H9 (cell line): ENCODE results near the gene RBMS3. TPM values are rescaled to one million over a fixed set of nuclear protein-coding genes. Genes with fewer than 3 reads are reported as not detected.

ENCODE experiments used
- DNase-seq: peaks from one replicate; pipeline ENCODE4 v3.0.0-alpha.2; 2017
- H2AFZ ChIP-seq: one replicate; pipeline ENCODE4 v1.6.1; 2013; ENCODE audit warnings: mild to moderate bottlenecking, low read length, control low read depth, moderate library complexity
- H2AK5ac ChIP-seq: 2 replicates; pipeline ENCODE4 v1.6.1; 2013; ENCODE audit warnings: low read length, control low read depth, mixed read lengths; ENCODE audit not compliant: insufficient read length
- H2BK120ac ChIP-seq: one replicate; pipeline ENCODE4 v1.6.1; 2013; ENCODE audit warnings: low read depth, mild to moderate bottlenecking, low read length, control low read depth, inconsistent platforms; ENCODE audit not compliant: poor library complexity, severe bottlenecking
- H2BK12ac ChIP-seq: 2 replicates; pipeline ENCODE4 v1.6.1; 2013; ENCODE audit warnings: low read length, control low read depth, mixed read lengths, low read depth; ENCODE audit not compliant: insufficient read length
- H2BK15ac ChIP-seq: 2 replicates; pipeline ENCODE4 v1.6.1; 2013; ENCODE audit warnings: low read depth, low read length, control low read depth
- H2BK20ac ChIP-seq: one replicate; pipeline ENCODE4 v1.6.1; 2013; ENCODE audit warnings: low read depth, mild to moderate bottlenecking, low read length, control low read depth, inconsistent platforms; ENCODE audit not compliant: poor library complexity, severe bottlenecking
- H2BK5ac ChIP-seq: 2 replicates; pipeline ENCODE4 v1.6.1; 2013; ENCODE audit warnings: low read length, control low read depth, mixed read lengths; ENCODE audit not compliant: insufficient read length
- H3K14ac ChIP-seq: 2 replicates; pipeline ENCODE4 v1.6.1; 2013; ENCODE audit warnings: low read length, control low read depth; ENCODE audit not compliant: insufficient read depth
- H3K18ac ChIP-seq: 2 replicates; pipeline ENCODE4 v1.6.1; 2013; ENCODE audit warnings: low read depth, mild to moderate bottlenecking, mixed read lengths, low read length, control low read depth; ENCODE audit not compliant: insufficient read length
- H3K23ac ChIP-seq: 2 replicates; pipeline ENCODE4 v1.6.1; 2013; ENCODE audit warnings: low read length, control low read depth, mixed read lengths, low read depth; ENCODE audit not compliant: insufficient read length
- H3K23me2 ChIP-seq: 2 replicates; pipeline ENCODE4 v1.6.1; 2013; ENCODE audit warnings: low read depth, mild to moderate bottlenecking, mixed read lengths, low read length, control low read depth; ENCODE audit not compliant: insufficient read length, poor library complexity, severe bottlenecking
- H3K27ac ChIP-seq: 2 replicates; pipeline ENCODE4 v1.5.1; 2013; ENCODE audit warnings: low read length, control low read depth, mixed read lengths, low read depth; ENCODE audit not compliant: insufficient read length
- H3K27me3 ChIP-seq: 2 replicates; pipeline ENCODE4 v1.6.1; 2013; ENCODE audit warnings: low read length, control low read depth, inconsistent platforms; ENCODE audit not compliant: insufficient read depth
- H3K4ac ChIP-seq: 2 replicates; pipeline ENCODE4 v1.6.1; 2013; ENCODE audit warnings: low read depth, mild to moderate bottlenecking, control low read depth, inconsistent platforms, low read length, moderate library complexity
- H3K4me1 ChIP-seq: 2 replicates; pipeline ENCODE4 v1.6.1; 2013; ENCODE audit warnings: low read length, control low read depth, inconsistent platforms; ENCODE audit not compliant: insufficient read depth
- H3K4me2 ChIP-seq: 2 replicates; pipeline ENCODE4 v1.6.1; 2013; ENCODE audit warnings: low read length, control low read depth, mixed read lengths; ENCODE audit not compliant: insufficient read length, insufficient read depth
- H3K56ac ChIP-seq: 2 replicates; pipeline ENCODE4 v1.6.1; 2013; ENCODE audit warnings: low read depth, mild to moderate bottlenecking, mixed read lengths, low read length, control low read depth; ENCODE audit not compliant: insufficient read length
- H3K79me1 ChIP-seq: 2 replicates; pipeline ENCODE4 v1.6.1; 2013; ENCODE audit warnings: low read depth, mild to moderate bottlenecking, moderate library complexity, low read length, control low read depth, inconsistent platforms; ENCODE audit not compliant: insufficient read depth, poor library complexity, severe bottlenecking
- H3K79me2 ChIP-seq: 2 replicates; pipeline ENCODE4 v1.6.1; 2013; ENCODE audit warnings: low read length, control low read depth, inconsistent platforms; ENCODE audit not compliant: insufficient read depth
- H3K9ac ChIP-seq: 2 replicates; pipeline ENCODE4 v1.6.1; 2013; ENCODE audit warnings: low read length, control low read depth, mixed read lengths; ENCODE audit not compliant: insufficient read length; ENCODE audit errors: extremely low read depth
- H3K9me3 ChIP-seq: one replicate; pipeline ENCODE4 v1.6.1; 2013; ENCODE audit warnings: low read depth, low read length, inconsistent platforms; ENCODE audit not compliant: control insufficient read depth
- H3T11ph ChIP-seq: one replicate; pipeline ENCODE4 v1.6.1; 2013; ENCODE audit warnings: mild to moderate bottlenecking, low read length, control low read depth, inconsistent platforms
- H4K20me1 ChIP-seq: one replicate; pipeline ENCODE4 v1.6.1; 2013; ENCODE audit not compliant: control insufficient read depth, insufficient read length, insufficient read depth
- H4K5ac ChIP-seq: 2 replicates; pipeline ENCODE4 v1.6.1; 2013; ENCODE audit warnings: low read depth, mild to moderate bottlenecking, mixed read lengths, low read length, control low read depth; ENCODE audit not compliant: insufficient read length
- H4K8ac ChIP-seq: replicated peaks from 2 replicates; pipeline ENCODE4 v1.6.1; 2013; ENCODE audit warnings: low read length, control low read depth, mixed read lengths, low read depth; ENCODE audit not compliant: insufficient read length
- H4K91ac ChIP-seq: 2 replicates; pipeline ENCODE4 v1.6.1; 2013; ENCODE audit warnings: low read depth, mild to moderate bottlenecking, moderate library complexity, mixed read lengths, low read length, control low read depth; ENCODE audit not compliant: insufficient read length
- H3K27ac Mint-ChIP-seq, 3 experiments: 2 replicates in 2 of 3; 3 replicates in 1 of 3; pipeline ENCODE4 v1.8.0; 2020 to 2021; ENCODE audit warnings: mixed read lengths in 3 of 3, mild to moderate bottlenecking in 1 of 3, moderate library complexity in 1 of 3
- H3K27me3 Mint-ChIP-seq: 2 replicates; pipeline ENCODE4 v1.8.0; 2021; ENCODE audit warnings: low read depth, mild to moderate bottlenecking, moderate library complexity, mixed read lengths
- H3K36me3 Mint-ChIP-seq, 3 experiments: 2 replicates in 2 of 3; 3 replicates in 1 of 3; pipeline ENCODE4 v1.8.0; 2020 to 2021; ENCODE audit warnings: low read depth in 3 of 3, mixed read lengths in 3 of 3; ENCODE audit not compliant: insufficient read depth in 1 of 3
- H3K4me1 Mint-ChIP-seq, 2 experiments: 2 replicates each; pipeline ENCODE4 v1.8.0; 2020; ENCODE audit warnings: mixed read lengths in 2 of 2
- H3K4me3 Mint-ChIP-seq, 2 experiments: 2 replicates in 1 of 2; 3 replicates in 1 of 2; pipeline ENCODE4 v1.8.0; 2020 to 2021; ENCODE audit warnings: mild to moderate bottlenecking in 2 of 2, mixed read lengths in 2 of 2, moderate library complexity in 1 of 2
- H3K9me3 Mint-ChIP-seq, 2 experiments: 2 replicates in 1 of 2; 3 replicates in 1 of 2; pipeline ENCODE4 v1.8.0; 2020; ENCODE audit warnings: mild to moderate bottlenecking in 2 of 2, mixed read lengths in 2 of 2, moderate library complexity in 1 of 2
- CTCF ChIP-seq: fragments of 200-600 bp; sonication (generic); conservative IDR thresholded peaks from 3 replicates; pipeline ENCODE4 v1.8.0; 2021; ENCODE audit warnings: antibody characterized with exemption, mild to moderate bottlenecking
- WGBS: extraction: QIAGEN DNeasy Blood & Tissue Kit; methylation state at CpG from one replicate; pipeline ENCODE4 v1.1.7; 2013; ENCODE audit warnings: missing lambda C conversion rate, low lambda C conversion rate, mixed read lengths; ENCODE audit not compliant: insufficient read length; ENCODE audit errors: extremely low coverage; 5-methylcytosine and 5-hydroxymethylcytosine counted together
- total RNA-seq: library from RNA; stranded (reverse); gene quantifications from 2 replicates; pipeline ENCODE4 v1.2.1, GENCODE V29; 2021

RBMS3 gene
- total RNA-seq, 1 experiment from 2014 or later, result 8.1 TPM

- Histone ChIP-seq H2BK12ac (no peak overlapping the region), H2AFZ (no peak overlapping the region), H3K79me1 (no peaks in the 10 kb centered on the region), H3T11ph (no peak overlapping the region), H3K18ac (no peak overlapping the region), H3K4ac (no peak overlapping the region), H2BK15ac (no peak overlapping the region), H4K91ac (no peak overlapping the region), H3K23me2 (no peaks in the 10 kb centered on the region), H4K5ac (no peak overlapping the region), H3K79me2 (no peaks in the 10 kb centered on the region), H3K4me1 (no peaks in the 10 kb centered on the region; the same call in 1 of the 2 replicates), H2AK5ac (no peak overlapping the region), H3K23ac (no peak overlapping the region), H4K20me1 (no peaks in the 10 kb centered on the region), H3K9me3 (no peaks in the 10 kb centered on the region), H3K56ac (no peak overlapping the region), H2BK5ac (no peak overlapping the region), H3K27ac (no peak overlapping the region), H2BK120ac (no peak overlapping the region), H3K4me2 (no peak overlapping the region), H4K8ac (no peak overlapping the region), H3K9ac (no peak overlapping the region), H3K14ac (no peak overlapping the region), H3K27me3 (no peaks in the 10 kb centered on the region), H2BK20ac (no peak overlapping the region)
- WGBS, result no CpG with 5 or more reads among the region's 7 CpGs
- Mint-ChIP-seq H3K4me3 (no peak overlapping the region), H3K27me3 (no peaks in the 10 kb centered on the region), H3K9me3 (no peaks in the 10 kb centered on the region), H3K27ac (peak overlapping the region in 2 of 3 experiments; percentile 74 to 83; a peak in 6 of 7 replicates), H3K4me1 (peaks cover 14 to 24% of the 10 kb centered on the region in 2 experiments), H3K36me3 (no peaks in the 10 kb centered on the region)
- DNase-seq, result no peak
- no peak for TF ChIP-seq CTCF
These were observed 172.6 kb downstream of the RBMS3 start for GRCh38 chr3:29453284-29454001.
